Activated CD8-positive, alpha-beta memory T cell treated with anti-CD3 and anti-CD28 coated beads, Interleukin-2, amount 50 U/mL, for 4 hours (primary cell): Measurements from ENCODE around the gene HK1.

Experiments
- DNase-seq: peaks from one replicate; pipeline ENCODE4 v3.0.0-alpha.2; 2020

HK1 gene

GRCh38 chr10:69382382-69383117, 104.3 kb downstream of the HK1 start:
- DNase-seq: no peak

- no peak for DNase-seq
Observed at GRCh38 chr10:69383558-69383957, 105.3 kb downstream of the HK1 start.

GRCh38 chr10:69384320-69384719, 106.0 kb downstream of the HK1 start:
- no peak for DNase-seq

GRCh38 chr10:69385454-69386350, 107.4 kb downstream of the HK1 start:
- no peak for DNase-seq

- DNase-seq: no peak
Observed at GRCh38 chr10:69387500-69387899, 109.2 kb downstream of the HK1 start.

- DNase-seq: no peak
Observed at GRCh38 chr10:69388488-69388887, 110.2 kb downstream of the HK1 start.

GRCh38 chr10:69389827-69390490, 111.7 kb downstream of the HK1 start:
- no peak for DNase-seq

GRCh38 chr10:69391158-69391557, 112.9 kb downstream of the HK1 start:
- no peak for DNase-seq

- DNase-seq: peak; percentile 79
Observed at GRCh38 chr10:69392481-69393000, 114.2 kb downstream of the HK1 start.

- no peak for DNase-seq
Observed at GRCh38 chr10:69394020-69394419, 115.7 kb downstream of the HK1 start.

GRCh38 chr10:69397972-69398371, 119.7 kb downstream of the HK1 start:
- DNase-seq: no peak

- DNase-seq: no peak
Observed at GRCh38 chr10:69398466-69398865, 120.2 kb downstream of the HK1 start.

GRCh38 chr10:69400936-69401335, 122.6 kb downstream of the HK1 start:
- no peak for DNase-seq

GRCh38 chr10:69401416-69401815, 123.1 kb downstream of the HK1 start:
- no peak for DNase-seq

- DNase-seq: no peak
Observed at GRCh38 chr10:69402386-69402785, 124.1 kb downstream of the HK1 start.

GRCh38 chr10:69403066-69403465, 124.8 kb downstream of the HK1 start:
- no peak for DNase-seq

- no peak for DNase-seq
Observed at GRCh38 chr10:69403519-69403918, 125.2 kb downstream of the HK1 start.

- no peak for DNase-seq
Observed at GRCh38 chr10:69404786-69405185, 126.5 kb downstream of the HK1 start.

GRCh38 chr10:69405221-69405620, 126.9 kb downstream of the HK1 start:
- no peak for DNase-seq

- DNase-seq: no peak
Observed at GRCh38 chr10:69406302-69406811, 128.1 kb downstream of the HK1 start.

- no peak for DNase-seq
Observed at GRCh38 chr10:69406816-69407580, 128.7 kb downstream of the HK1 start.

- DNase-seq: peak; percentile 29
Observed at GRCh38 chr10:69407621-69408301, 129.5 kb downstream of the HK1 start.
